ENCODE data around the gene SYNJ2.

DNA sequence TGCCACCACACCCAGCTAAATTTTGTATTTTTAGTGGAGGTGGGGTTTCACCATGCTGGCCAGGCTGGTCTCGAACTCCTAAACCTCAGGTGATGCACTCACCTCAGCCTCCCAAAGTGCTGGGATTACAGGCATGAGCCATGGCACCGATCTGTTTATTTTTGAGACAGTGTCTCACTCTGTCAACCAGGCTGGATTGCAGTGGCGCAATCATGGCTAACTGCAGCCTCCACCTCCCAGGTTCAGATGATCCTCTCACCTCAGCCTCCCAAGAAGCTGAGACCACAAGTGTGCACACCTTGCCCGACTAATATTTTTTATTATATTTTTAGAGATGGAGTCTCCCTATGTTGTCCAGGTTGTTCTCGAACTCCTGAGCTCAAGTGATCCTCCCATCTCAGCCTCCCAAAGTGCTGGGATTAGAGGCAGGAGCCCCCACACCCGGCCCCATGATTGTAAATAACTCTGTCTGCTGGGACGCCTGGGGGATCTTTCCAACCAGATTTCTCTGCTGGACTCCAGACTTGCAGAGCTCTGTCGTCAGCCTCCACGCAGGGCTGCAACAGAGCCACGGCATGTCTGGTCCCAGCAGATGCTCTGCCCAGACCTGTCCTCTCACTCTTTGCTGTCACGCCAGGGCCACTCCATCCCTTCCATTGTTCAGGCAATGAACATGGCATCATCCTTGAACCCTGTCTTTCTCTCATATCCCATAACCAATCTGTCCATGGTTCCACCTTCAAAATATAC lies 25.3 kb downstream of the SYNJ2 start:
- TF ChIP-seq, protein P1, sequence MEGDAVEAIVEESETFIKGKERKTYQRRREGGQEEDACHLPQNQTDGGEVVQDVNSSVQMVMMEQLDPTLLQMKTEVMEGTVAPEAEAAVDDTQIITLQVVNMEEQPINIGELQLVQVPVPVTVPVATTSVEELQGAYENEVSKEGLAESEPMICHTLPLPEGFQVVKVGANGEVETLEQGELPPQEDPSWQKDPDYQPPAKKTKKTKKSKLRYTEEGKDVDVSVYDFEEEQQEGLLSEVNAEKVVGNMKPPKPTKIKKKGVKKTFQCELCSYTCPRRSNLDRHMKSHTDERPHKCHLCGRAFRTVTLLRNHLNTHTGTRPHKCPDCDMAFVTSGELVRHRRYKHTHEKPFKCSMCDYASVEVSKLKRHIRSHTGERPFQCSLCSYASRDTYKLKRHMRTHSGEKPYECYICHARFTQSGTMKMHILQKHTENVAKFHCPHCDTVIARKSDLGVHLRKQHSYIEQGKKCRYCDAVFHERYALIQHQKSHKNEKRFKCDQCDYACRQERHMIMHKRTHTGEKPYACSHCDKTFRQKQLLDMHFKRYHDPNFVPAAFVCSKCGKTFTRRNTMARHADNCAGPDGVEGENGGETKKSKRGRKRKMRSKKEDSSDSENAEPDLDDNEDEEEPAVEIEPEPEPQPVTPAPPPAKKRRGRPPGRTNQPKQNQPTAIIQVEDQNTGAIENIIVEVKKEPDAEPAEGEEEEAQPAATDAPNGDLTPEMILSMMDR (conservative IDR thresholded peaks at IDR 0.05; ENCODE audit: low read depth, low read length), result no peak
- TF ChIP-seq POLR2A (IDR thresholded peaks at IDR 0.05; ENCODE audit: low read depth, low read length), result no peak
- TF ChIP-seq RFX5 (IDR thresholded peaks at IDR 0.05; ENCODE audit: low read depth, low read length), result no peak
- TF ChIP-seq CEBPB (IDR thresholded peaks at IDR 0.05; ENCODE audit: low read depth, low read length), result peak; percentile 56; the same call in 1 of the 2 replicates
- TF ChIP-seq BHLHE40 (IDR thresholded peaks at IDR 0.05; ENCODE audit: low read depth, low read length), result no peak
- TF ChIP-seq, protein P2, sequence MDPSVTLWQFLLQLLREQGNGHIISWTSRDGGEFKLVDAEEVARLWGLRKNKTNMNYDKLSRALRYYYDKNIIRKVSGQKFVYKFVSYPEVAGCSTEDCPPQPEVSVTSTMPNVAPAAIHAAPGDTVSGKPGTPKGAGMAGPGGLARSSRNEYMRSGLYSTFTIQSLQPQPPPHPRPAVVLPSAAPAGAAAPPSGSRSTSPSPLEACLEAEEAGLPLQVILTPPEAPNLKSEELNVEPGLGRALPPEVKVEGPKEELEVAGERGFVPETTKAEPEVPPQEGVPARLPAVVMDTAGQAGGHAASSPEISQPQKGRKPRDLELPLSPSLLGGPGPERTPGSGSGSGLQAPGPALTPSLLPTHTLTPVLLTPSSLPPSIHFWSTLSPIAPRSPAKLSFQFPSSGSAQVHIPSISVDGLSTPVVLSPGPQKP (IDR thresholded peaks at IDR 0.05; ENCODE audit: borderline replicate concordance, low read depth, low read length), result no peak
